ENCODE data around the gene HSP90B1. TPM values are rescaled to one million over a fixed set of nuclear protein-coding genes. Genes with fewer than 3 reads are reported as not detected.

The HSP90B1 gene
- total RNA-seq (100 to 1,000 TPM in 3 of 4 donors, 10 to 100 TPM in 1; 85.7 to 137 (median 126) TPM), polyA plus RNA-seq (100 to 1,000 TPM; 118 to 238 (median 129) TPM)
- long read RNA-seq, donor 1, transcript HSP90B1-201 (18 exons, 2,858 nt) = major isoform, 43 of 87 reads
- long read RNA-seq, donor 1, partial matches to known transcripts = 40 of 87 reads
- long read RNA-seq, donor 1, other reads (novel, unspliced or antisense) = 4 of 87 reads
- long read RNA-seq, donor 2, transcript HSP90B1-201 (18 exons, 2,858 nt) = major isoform, 95 of 164 reads
- long read RNA-seq, donor 2, partial matches to known transcripts = 58 of 164 reads
- long read RNA-seq, donor 2, other reads (novel, unspliced or antisense) = 11 of 164 reads

GRCh38 chr12:103930034-103930786 is at the start of gene HSP90B1:
HSP90B1 (plus strand) TSS chr12:103930410; CDS start chr12:103930516, 106 bp downstream.
- Histone ChIP-seq H3K9me3 (no peaks in the 10 kb centered on the region), H3K27me3 (ENCODE audit: insufficient read depth in 3 of 3, low read length in 2 of 3) (no peaks in the 10 kb centered on the region), H3K4me3 (peak within 1 kb of the TSS; percentile 87), H3K4me1 (peaks cover 31% of the 10 kb centered on the region), H3K36me3 (ENCODE audit: insufficient read depth in 1 of 2, low read depth in 1 of 2) (peaks cover 9 to 39% of the 10 kb centered on the region in 2 donors), H3K27ac (peak within 1 kb of the TSS; percentile 95)
- no peak for TF ChIP-seq CTCF (IDR thresholded peaks at IDR 0.05)
- 0 to 1% (median 1%) methylated on average over 35 to 56 of the region's 56 CpGs for WGBS, 3 donors
- peak; percentile 92 to 95 (median 94) for ATAC-seq
- peak; percentile 99 for DNase-seq
- intact Hi-C loops (cut with DNase I) = loop anchor here (2.0 to 10.0 kb wide), 5 partner anchors 27 to 1185 kb away; partner anchors contain the start of gene TDG (in 1 of the 2)

DNA sequence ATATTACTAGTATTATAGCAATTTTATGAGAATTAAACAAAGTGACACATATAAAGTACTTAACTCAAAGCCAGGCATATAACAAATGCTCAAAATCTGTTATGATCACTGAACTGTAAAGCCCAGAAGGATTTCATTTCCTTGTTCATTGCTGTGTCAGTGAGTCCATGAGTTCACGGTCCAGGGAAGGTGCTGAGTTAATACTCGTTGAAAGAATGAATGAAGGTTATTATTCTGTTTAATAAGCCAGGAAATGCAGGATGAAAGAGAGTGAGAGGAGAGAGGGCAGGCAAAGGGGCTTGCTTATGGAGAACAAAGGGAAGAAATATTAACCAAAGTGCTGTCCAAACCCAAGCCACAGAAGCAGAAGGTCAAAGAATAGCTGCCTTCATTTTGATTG is 48.9 kb upstream of the HSP90B1 start:
- H3K27me3 ChIP-seq (ENCODE audit: insufficient read depth in 3 of 3, low read length in 2 of 3) = no peaks in the 10 kb centered on the region
- no peak for DNase-seq
- no peak for ATAC-seq
- no peak for TF ChIP-seq CTCF (IDR thresholded peaks at IDR 0.05)
- H3K27ac ChIP-seq = no peak overlapping the region
- H3K9me3 ChIP-seq = no peaks in the 10 kb centered on the region
- no peaks in the 10 kb centered on the region for H3K4me1 ChIP-seq
- no peaks in the 10 kb centered on the region for H3K36me3 ChIP-seq (ENCODE audit: insufficient read depth in 1 of 2, low read depth in 1 of 2)
- 55 to 62% (median 56%) methylated on average over 2 of the region's 2 CpGs for WGBS, 3 donors
- intact Hi-C loops (cut with DNase I) = loop anchor here in 1 of 2 donors (5.0 kb wide), 3 partner anchors 46 to 254 kb away; no protein-coding TSS in a partner anchor
- H3K4me3 ChIP-seq = no peak overlapping the region

DNA sequence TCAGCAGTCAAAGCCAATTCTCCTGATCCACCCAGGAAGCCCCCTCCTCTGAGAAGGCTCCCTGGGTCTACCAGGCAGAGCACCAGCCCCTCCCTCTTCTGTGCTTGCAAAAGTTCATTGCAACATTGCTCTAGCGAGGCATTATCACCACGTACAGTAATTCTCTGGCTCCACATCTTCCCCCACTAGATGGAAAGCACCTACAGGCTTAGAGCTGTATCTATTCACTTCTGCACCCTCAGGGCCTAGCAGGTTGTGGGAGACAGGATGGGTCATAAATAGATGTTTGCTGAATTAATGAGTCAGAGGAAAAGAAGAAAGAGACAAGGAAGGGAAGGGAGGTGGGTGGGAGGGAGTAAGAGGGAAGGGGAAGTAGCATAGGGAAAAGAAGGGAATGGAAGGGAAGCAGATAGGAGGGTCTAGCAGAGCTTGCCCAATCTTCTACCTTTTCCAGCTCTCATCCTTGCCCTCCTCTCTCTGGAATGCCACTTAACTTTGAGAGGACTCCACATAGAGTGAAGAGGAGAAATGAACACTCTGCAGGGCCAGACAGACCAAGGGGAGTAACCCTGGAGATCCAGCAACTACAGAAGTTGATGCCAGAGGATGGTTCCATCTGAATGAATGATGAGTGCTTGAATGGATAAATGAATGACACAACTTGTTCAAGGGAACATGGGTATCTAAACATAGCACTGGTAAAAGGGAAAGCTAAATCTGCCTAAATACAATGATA is 47.2 kb upstream of the HSP90B1 start:
- intact Hi-C loops (cut with DNase I) = loop anchor here in 1 of 2 donors (5.0 kb wide), 3 partner anchors 44 to 256 kb away; no protein-coding TSS in a partner anchor
- ATAC-seq = no peak
- no peak for TF ChIP-seq CTCF (IDR thresholded peaks at IDR 0.05)
- H3K36me3 ChIP-seq (ENCODE audit: insufficient read depth in 1 of 2, low read depth in 1 of 2) = no peaks in the 10 kb centered on the region
- no peak for DNase-seq
- no peak overlapping the region for H3K4me3 ChIP-seq
- 63 to 72% (median 66%) methylated on average over 2 of the region's 2 CpGs for WGBS, 3 donors
- H3K27me3 ChIP-seq (ENCODE audit: insufficient read depth in 3 of 3, low read length in 2 of 3) = no peaks in the 10 kb centered on the region
- H3K4me1 ChIP-seq = no peaks in the 10 kb centered on the region
- H3K27ac ChIP-seq = no peak overlapping the region
- no peaks in the 10 kb centered on the region for H3K9me3 ChIP-seq

- no peaks in the 10 kb centered on the region for H3K36me3 ChIP-seq (ENCODE audit: insufficient read depth in 1 of 2, low read depth in 1 of 2)
- no peak for DNase-seq
- no peak for TF ChIP-seq CTCF (IDR thresholded peaks at IDR 0.05)
- H3K4me3 ChIP-seq = no peak overlapping the region
- ATAC-seq = no peak
- WGBS, 3 donors = 77 to 84% (median 78%) methylated on average over 2 of the region's 2 CpGs
- H3K4me1 ChIP-seq = no peaks in the 10 kb centered on the region
- H3K27ac ChIP-seq = no peak overlapping the region
- no peaks in the 10 kb centered on the region for H3K9me3 ChIP-seq
- intact Hi-C loops (cut with DNase I) = loop anchor here in 1 of 2 donors (5.0 kb wide), 3 partner anchors 43 to 257 kb away; no protein-coding TSS in a partner anchor
- no peaks in the 10 kb centered on the region for H3K27me3 ChIP-seq (ENCODE audit: insufficient read depth in 3 of 3, low read length in 2 of 3)
Measured at GRCh38 chr12:103883908-103884307, 46.3 kb upstream of the HSP90B1 start.
